K562 (cell line): Measurements from ENCODE around the gene INSL6. TPM values are rescaled to one million over a fixed set of nuclear protein-coding genes. Genes with fewer than 3 reads are reported as not detected.
A peak's percentile ranks its signal among the peaks of the same experiment; 100 is the strongest.

Source experiments
- CC2D1A ChIP-seq: fragments of 450-650 bp; IDR thresholded peaks from 2 replicates; pipeline ENCODE4 v1.6.1; 2017; ENCODE audit warnings: mild to moderate bottlenecking
- CCAR2 ChIP-seq: fragments of 200-400 bp; formaldehyde crosslinking; IDR thresholded peaks from 2 replicates; pipeline ENCODE4 v1.6.1; 2017; ENCODE audit warnings: mild to moderate bottlenecking, low read depth, low read length
- FOXJ2 ChIP-seq: fragments of 200-800 bp; sonication (Bioruptor generic); IDR thresholded peaks from 2 replicates; pipeline ENCODE4 v1.6.1; 2016; ENCODE audit warnings: missing genetic modification characterization, missing compliant biosample characterization
- GABPB2 ChIP-seq: fragments of 250-450 bp; sonication (Bioruptor Pico); conservative IDR thresholded peaks from 2 replicates; pipeline ENCODE4 v1.5.1; 2021; ENCODE audit warnings: mild to moderate bottlenecking
- GATA2 ChIP-seq: sonication (generic); formaldehyde crosslinking; IDR thresholded peaks from 2 replicates; pipeline ENCODE4 v1.4.0; 2020; ENCODE audit warnings: mild to moderate bottlenecking, missing genetic modification reagents
- GTF2A2 ChIP-seq: IDR thresholded peaks from 2 replicates; pipeline ENCODE4 v1.6.1; 2016; ENCODE audit warnings: mild to moderate bottlenecking, missing genetic modification characterization, missing compliant biosample characterization
- KLF16 ChIP-seq: IDR thresholded peaks from 2 replicates; pipeline ENCODE4 v1.6.1; 2016; ENCODE audit warnings: antibody characterized with exemption
- MCM2 ChIP-seq: fragments of 450-650 bp; IDR thresholded peaks from 2 replicates; pipeline ENCODE4 v1.6.1; 2017; ENCODE audit warnings: low read depth, mild to moderate bottlenecking
- NFXL1 ChIP-seq: fragments of 450-650 bp; formaldehyde crosslinking; IDR thresholded peaks from 2 replicates; pipeline ENCODE4 v1.4.0; 2021; ENCODE audit warnings: mild to moderate bottlenecking
- POLR3G ChIP-seq: IDR thresholded peaks from 2 replicates; pipeline ENCODE4 v1.6.1; 2011; ENCODE audit not compliant: insufficient read length, insufficient replicate concordance; ENCODE audit errors: extremely low read depth
- RAD21 ChIP-seq, 2 experiments: fragments of 250-450 bp in 1 of 2; fragments of 450-650 bp in 1 of 2; sonication (Bioruptor Pico) in 1 of 2; formaldehyde crosslinking in 1 of 2; IDR thresholded peaks in 1 of 2; conservative IDR thresholded peaks in 1 of 2; 2 replicates each; pipeline versions ENCODE4 v1.4.0 to v1.8.0; 2020 to 2022; ENCODE audit warnings: mild to moderate bottlenecking in 2 of 2, moderate library complexity in 1 of 2
- SIN3B ChIP-seq: fragments of 450-650 bp; IDR thresholded peaks from 2 replicates; pipeline ENCODE4 v1.6.1; 2017; ENCODE audit warnings: low read depth, mild to moderate bottlenecking, moderate library complexity
- SPI1 ChIP-seq: IDR thresholded peaks from 2 replicates; pipeline ENCODE4 v1.6.1; 2011; ENCODE audit warnings: low read depth, low read length, control low read depth, borderline replicate concordance
- TCF7L2 ChIP-seq: fragments of 150-350 bp; IDR thresholded peaks from 2 replicates; pipeline ENCODE4 v1.6.1; 2016; ENCODE audit warnings: low read depth, mild to moderate bottlenecking, low read length, moderate library complexity
- ZC3H8 ChIP-seq: fragments of 450-650 bp; IDR thresholded peaks from 2 replicates; pipeline ENCODE4 v1.6.1; 2017
- ZNF184 ChIP-seq: sonication (generic); formaldehyde crosslinking; IDR thresholded peaks from 2 replicates; pipeline ENCODE4 v1.5.0; 2020; ENCODE audit warnings: missing genetic modification reagents
- ZNF24 ChIP-seq: fragments of 450-650 bp; IDR thresholded peaks from 2 replicates; pipeline ENCODE4 v1.6.1; 2016
- ZNF354B ChIP-seq: fragments of 250-450 bp; sonication (Bioruptor Pico); IDR thresholded peaks from 2 replicates; pipeline ENCODE4 v1.4.0; 2020
- ZNF589 ChIP-seq: fragments of 200-800 bp; sonication (Bioruptor generic); IDR thresholded peaks from 2 replicates; pipeline ENCODE4 v1.6.1; 2016; ENCODE audit warnings: low read depth, missing genetic modification characterization, missing compliant biosample characterization
- polyA plus RNA-seq, 8 experiments: library from polyadenylated mRNA; depleted of rRNA in 4 of 8; stranded (reverse) in 5 of 8; unstranded in 3 of 8; fragments of >200 nt; fragmentation: Nextera tagmentation in 2 of 8; fragmentation: Illumina TruSeq in 1 of 8; extraction: Ambion mirVana in 2 of 8; extraction: Trizol in 1 of 8; gene quantifications; 2 replicates each; pipeline versions ENCODE4 v1.2.1 to v1.2.3, GENCODE V29; 2011 to 2014; ENCODE audit warnings: inconsistent platforms in 1 of 8, missing spikeins in 1 of 8
- total RNA-seq, 7 experiments: library from RNA; depleted of rRNA in 6 of 7; stranded (reverse); fragments of >200 nt in 6 of 7; fragmentation: Illumina TruSeq in 2 of 7; extraction: Trizol in 2 of 7; gene quantifications; 2 replicates each; pipeline versions ENCODE4 v1.2.1 to v1.2.3, GENCODE V29; 2011 to 2021; ENCODE audit warnings: low replicate concordance in 1 of 7
- TF ChIP-seq, protein P1 (sequence below), 3 experiments: IDR thresholded peaks in 2 of 3; conservative IDR thresholded peaks in 1 of 3; 2 replicates each; pipeline ENCODE4 v1.5.1; 2011 to 2012; ENCODE audit warnings: low read length in 3 of 3, mild to moderate bottlenecking in 3 of 3, control low read depth in 2 of 3, improper control_type of control experiment in 1 of 3, inconsistent platforms in 1 of 3, low read depth in 1 of 3, mixed read lengths in 1 of 3, moderate library complexity in 1 of 3; ENCODE audit not compliant: insufficient read depth in 2 of 3
- TF ChIP-seq, protein P2 (sequence below), 2 experiments: fragments of 450-650 bp; formaldehyde crosslinking in 1 of 2; IDR thresholded peaks; 2 replicates each; pipeline versions ENCODE4 v1.4.0 to v1.6.1; 2014 to 2020; ENCODE audit warnings: mild to moderate bottlenecking in 2 of 2, borderline replicate concordance in 1 of 2, low read depth in 1 of 2

The INSL6 gene
- total and polyA plus RNA-seq, 9 of the 15 experiments (the other 6 are each of a cell fraction or from before 2014, with no cell fraction given): 0.04 to 0.06 TPM; not detected in 7

DNA sequence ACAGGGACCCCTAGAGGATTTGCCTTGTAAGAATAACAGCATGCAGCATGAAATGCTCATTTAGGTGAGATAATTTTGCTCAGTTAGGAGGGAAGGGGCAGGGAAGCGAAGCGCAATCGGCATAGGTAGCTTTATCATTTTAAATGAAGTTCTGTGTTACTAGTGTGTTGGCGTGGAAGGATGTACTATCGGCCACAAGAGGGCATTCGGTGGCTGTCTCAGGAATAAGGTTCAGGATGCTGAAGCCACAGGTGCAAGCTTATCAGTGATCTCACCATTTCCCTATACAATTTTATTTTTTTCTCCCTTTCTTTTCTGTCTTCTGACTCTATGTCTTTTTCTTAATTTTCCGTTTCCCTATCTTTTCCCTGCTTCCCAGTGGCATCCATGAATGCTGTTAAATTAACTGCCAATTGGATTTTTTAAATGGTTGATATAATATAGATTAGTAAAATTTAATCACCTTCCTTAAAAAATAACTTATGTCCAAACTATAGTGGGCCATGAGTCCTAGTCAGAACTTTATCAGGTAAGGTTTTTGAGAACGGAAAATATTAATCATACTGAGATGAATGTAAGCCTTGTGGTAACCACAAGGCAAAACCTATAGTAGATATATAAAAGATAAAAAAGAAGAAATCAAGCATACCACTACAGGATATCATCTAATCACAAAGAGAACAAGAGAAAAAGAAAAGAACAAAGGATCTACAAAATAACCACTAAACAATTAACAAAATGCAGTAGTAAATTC is 1.2 kb upstream of the INSL6 start (continued):
- TF ChIP-seq, protein P1, sequence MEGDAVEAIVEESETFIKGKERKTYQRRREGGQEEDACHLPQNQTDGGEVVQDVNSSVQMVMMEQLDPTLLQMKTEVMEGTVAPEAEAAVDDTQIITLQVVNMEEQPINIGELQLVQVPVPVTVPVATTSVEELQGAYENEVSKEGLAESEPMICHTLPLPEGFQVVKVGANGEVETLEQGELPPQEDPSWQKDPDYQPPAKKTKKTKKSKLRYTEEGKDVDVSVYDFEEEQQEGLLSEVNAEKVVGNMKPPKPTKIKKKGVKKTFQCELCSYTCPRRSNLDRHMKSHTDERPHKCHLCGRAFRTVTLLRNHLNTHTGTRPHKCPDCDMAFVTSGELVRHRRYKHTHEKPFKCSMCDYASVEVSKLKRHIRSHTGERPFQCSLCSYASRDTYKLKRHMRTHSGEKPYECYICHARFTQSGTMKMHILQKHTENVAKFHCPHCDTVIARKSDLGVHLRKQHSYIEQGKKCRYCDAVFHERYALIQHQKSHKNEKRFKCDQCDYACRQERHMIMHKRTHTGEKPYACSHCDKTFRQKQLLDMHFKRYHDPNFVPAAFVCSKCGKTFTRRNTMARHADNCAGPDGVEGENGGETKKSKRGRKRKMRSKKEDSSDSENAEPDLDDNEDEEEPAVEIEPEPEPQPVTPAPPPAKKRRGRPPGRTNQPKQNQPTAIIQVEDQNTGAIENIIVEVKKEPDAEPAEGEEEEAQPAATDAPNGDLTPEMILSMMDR (IDR thresholded peaks at IDR 0.05 in 2 of 3, conservative IDR thresholded peaks at IDR 0.05 in 1 of 3; ENCODE audit: insufficient read depth in 2 of 3, low read depth in 1 of 3, low read length in 3 of 3): peak; percentile 54 to 65 (median 65)
- TF ChIP-seq SIN3B (no peak), ZNF24 (no peak), GATA2 (CRISPR knock-in tag) (0 out of 2 replicates have a peak, but pooled peaks have one; percentile 12), FOXJ2 (tag) (no peak), CC2D1A (no peak), KLF16 (no peak), SPI1 (no peak), NFXL1 (CRISPR knock-in tag) (no peak), ZNF184 (CRISPR knock-in tag) (no peak), CCAR2 (no peak), GABPB2 (CRISPR knock-in tag) (no peak), ZNF354B (CRISPR knock-in tag) (no peak), RAD21 (CRISPR knock-in tag; conservative IDR thresholded peaks at IDR 0.05 in 1 of 2, IDR thresholded peaks at IDR 0.05 in 1 of 2) (peak; percentile 60 to 70), ZC3H8 (no peak), POLR3G (no peak), ZNF589 (CRISPR knock-in tag) (no peak), MCM2 (no peak), TCF7L2 (no peak), GTF2A2 (tag) (no peak)
- TF ChIP-seq, protein P2, sequence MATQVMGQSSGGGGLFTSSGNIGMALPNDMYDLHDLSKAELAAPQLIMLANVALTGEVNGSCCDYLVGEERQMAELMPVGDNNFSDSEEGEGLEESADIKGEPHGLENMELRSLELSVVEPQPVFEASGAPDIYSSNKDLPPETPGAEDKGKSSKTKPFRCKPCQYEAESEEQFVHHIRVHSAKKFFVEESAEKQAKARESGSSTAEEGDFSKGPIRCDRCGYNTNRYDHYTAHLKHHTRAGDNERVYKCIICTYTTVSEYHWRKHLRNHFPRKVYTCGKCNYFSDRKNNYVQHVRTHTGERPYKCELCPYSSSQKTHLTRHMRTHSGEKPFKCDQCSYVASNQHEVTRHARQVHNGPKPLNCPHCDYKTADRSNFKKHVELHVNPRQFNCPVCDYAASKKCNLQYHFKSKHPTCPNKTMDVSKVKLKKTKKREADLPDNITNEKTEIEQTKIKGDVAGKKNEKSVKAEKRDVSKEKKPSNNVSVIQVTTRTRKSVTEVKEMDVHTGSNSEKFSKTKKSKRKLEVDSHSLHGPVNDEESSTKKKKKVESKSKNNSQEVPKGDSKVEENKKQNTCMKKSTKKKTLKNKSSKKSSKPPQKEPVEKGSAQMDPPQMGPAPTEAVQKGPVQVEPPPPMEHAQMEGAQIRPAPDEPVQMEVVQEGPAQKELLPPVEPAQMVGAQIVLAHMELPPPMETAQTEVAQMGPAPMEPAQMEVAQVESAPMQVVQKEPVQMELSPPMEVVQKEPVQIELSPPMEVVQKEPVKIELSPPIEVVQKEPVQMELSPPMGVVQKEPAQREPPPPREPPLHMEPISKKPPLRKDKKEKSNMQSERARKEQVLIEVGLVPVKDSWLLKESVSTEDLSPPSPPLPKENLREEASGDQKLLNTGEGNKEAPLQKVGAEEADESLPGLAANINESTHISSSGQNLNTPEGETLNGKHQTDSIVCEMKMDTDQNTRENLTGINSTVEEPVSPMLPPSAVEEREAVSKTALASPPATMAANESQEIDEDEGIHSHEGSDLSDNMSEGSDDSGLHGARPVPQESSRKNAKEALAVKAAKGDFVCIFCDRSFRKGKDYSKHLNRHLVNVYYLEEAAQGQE (IDR thresholded peaks at IDR 0.05; ENCODE audit: borderline replicate concordance): peak; percentile 55; the same call in 1 of the 2 replicates
- TF ChIP-seq, protein P2 (CRISPR knock-in tag; IDR thresholded peaks at IDR 0.05; ENCODE audit: low read depth): no peak
